Esophagus muscularis mucosa (tissue), 3 donors: ENCODE results near the gene CLDN9.

Experiments
- POLR2A ChIP-seq: fragments of 450-650 bp; IDR thresholded peaks from one replicate; pipeline ENCODE4 v1.6.1; 2017; ENCODE audit warnings: antibody characterized with exemption, moderate library complexity, mild to moderate bottlenecking, low read depth
- POLR2AphosphoS5 ChIP-seq, 2 donors: sonication (generic); formaldehyde crosslinking; IDR thresholded peaks; one replicate each; pipeline ENCODE4 v1.6.1; 2017; ENCODE audit warnings: antibody characterized with exemption in 2 of 2
- TF ChIP-seq, protein P1 (sequence below), 3 experiments: fragments of 200-600 bp in 2 of 3; fragments of 450-650 bp in 1 of 3; sonication (generic) in 2 of 3; IDR thresholded peaks; one replicate each; pipeline ENCODE4 v1.5.1; 2017 to 2019; ENCODE audit warnings: antibody characterized with exemption in 3 of 3, mild to moderate bottlenecking in 2 of 3, moderate library complexity in 1 of 3

DNA sequence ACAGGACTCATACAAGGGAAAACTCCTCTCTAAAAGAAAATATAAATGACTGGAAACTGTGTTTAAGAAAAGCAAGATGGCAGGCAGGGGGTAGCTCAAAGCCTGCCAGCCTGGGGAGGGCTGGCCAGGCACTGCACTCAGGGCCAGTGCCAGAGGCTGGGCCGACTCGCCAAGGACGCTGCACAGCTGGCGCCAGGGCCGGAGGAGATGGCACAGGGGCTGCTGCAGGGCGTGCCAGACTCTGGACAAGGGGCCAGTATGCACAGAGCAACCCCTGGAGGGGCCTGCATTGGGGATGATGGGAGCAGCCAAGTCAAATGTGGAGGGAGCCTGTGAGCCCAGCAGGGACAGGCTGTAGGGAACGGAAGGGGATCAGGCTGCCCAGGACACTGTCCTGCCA is 36.5 kb upstream of the CLDN9 start:
- no peak for TF ChIP-seq POLR2A
- TF ChIP-seq, protein P1, sequence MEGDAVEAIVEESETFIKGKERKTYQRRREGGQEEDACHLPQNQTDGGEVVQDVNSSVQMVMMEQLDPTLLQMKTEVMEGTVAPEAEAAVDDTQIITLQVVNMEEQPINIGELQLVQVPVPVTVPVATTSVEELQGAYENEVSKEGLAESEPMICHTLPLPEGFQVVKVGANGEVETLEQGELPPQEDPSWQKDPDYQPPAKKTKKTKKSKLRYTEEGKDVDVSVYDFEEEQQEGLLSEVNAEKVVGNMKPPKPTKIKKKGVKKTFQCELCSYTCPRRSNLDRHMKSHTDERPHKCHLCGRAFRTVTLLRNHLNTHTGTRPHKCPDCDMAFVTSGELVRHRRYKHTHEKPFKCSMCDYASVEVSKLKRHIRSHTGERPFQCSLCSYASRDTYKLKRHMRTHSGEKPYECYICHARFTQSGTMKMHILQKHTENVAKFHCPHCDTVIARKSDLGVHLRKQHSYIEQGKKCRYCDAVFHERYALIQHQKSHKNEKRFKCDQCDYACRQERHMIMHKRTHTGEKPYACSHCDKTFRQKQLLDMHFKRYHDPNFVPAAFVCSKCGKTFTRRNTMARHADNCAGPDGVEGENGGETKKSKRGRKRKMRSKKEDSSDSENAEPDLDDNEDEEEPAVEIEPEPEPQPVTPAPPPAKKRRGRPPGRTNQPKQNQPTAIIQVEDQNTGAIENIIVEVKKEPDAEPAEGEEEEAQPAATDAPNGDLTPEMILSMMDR (IDR thresholded peaks at IDR 0.05) = no peak
- TF ChIP-seq POLR2AphosphoS5 (IDR thresholded peaks at IDR 0.05) = no peak
